VCaP (cell line): Measurements from ENCODE around the gene USP37.

Experiments
- H3K27ac ChIP-seq: fragments of 450-650 bp; 2 replicates; pipeline ENCODE4 v1.5.1; 2017
- TF ChIP-seq, protein P1 (sequence below): fragments of 450-650 bp; conservative IDR thresholded peaks from 2 replicates; pipeline ENCODE4 v1.5.1; 2017; ENCODE audit warnings: mild to moderate bottlenecking, moderate library complexity

Gene USP37

DNA sequence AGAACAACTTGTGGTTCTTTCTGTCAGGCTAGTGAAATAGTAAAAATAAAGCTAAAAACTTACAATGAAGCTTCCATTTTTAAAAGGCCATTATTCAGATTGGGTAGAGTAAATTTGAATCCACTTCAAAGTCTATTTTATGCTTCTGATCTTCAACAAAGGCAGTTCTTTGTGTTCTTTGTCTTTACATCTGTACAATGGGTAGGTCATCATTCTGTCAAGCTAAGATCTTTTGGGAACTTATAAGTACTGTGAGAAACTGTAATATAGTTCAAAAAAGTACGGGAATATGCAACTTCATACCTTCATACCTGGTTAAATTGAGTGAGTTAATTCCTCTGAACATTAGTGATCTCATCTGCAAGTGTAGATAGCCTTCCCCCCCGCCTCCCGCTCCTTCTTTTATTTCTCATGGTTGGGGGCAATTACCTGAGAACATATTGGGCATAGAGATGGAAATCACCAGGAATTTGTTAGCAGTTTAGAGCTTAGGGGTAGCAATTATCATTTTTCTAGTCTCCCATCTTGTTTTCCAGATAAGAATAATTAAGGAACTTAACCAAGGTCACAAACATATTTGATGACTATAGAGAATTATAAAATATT, 10.2 kb upstream of the USP37 start:
- TF ChIP-seq, protein P1, sequence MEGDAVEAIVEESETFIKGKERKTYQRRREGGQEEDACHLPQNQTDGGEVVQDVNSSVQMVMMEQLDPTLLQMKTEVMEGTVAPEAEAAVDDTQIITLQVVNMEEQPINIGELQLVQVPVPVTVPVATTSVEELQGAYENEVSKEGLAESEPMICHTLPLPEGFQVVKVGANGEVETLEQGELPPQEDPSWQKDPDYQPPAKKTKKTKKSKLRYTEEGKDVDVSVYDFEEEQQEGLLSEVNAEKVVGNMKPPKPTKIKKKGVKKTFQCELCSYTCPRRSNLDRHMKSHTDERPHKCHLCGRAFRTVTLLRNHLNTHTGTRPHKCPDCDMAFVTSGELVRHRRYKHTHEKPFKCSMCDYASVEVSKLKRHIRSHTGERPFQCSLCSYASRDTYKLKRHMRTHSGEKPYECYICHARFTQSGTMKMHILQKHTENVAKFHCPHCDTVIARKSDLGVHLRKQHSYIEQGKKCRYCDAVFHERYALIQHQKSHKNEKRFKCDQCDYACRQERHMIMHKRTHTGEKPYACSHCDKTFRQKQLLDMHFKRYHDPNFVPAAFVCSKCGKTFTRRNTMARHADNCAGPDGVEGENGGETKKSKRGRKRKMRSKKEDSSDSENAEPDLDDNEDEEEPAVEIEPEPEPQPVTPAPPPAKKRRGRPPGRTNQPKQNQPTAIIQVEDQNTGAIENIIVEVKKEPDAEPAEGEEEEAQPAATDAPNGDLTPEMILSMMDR = no peak
- H3K27ac ChIP-seq = no peak overlapping the region

DNA sequence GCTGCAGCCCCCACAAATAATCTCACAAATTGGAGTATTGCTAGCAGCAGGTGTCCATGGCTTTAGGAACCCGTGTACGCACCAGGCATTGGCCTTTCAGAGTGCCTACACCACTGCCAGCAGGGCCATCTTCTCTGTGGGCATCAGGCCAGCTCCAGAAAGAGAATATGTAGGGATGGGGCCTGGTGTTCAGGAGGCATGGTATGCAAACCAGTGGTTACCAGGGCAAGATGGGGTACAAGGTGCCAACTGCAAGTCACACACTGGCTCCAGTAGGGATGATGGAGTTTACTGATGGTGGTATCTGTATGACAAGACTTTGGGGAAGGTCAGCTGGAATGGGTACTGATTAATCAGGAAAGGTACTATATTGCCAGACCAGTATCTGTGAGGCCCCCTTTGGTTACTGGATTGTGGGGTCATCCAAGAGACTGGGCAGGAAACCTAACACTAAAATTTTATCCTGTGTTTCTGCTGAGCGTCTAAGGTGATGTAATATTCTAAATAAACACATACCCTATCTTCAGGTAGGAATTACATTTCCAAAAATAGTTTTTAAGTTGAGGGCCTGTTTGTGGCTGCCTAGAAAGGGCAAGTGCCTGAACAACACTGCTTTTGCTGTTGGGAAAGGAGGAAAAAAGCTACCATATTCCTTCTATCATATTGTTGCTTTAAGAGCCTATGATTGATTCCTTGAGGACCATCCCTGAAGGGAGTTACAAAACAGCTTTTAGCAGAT, 9.5 kb upstream of the USP37 start:
- no peak overlapping the region for H3K27ac ChIP-seq
- TF ChIP-seq, protein P1 = no peak

DNA sequence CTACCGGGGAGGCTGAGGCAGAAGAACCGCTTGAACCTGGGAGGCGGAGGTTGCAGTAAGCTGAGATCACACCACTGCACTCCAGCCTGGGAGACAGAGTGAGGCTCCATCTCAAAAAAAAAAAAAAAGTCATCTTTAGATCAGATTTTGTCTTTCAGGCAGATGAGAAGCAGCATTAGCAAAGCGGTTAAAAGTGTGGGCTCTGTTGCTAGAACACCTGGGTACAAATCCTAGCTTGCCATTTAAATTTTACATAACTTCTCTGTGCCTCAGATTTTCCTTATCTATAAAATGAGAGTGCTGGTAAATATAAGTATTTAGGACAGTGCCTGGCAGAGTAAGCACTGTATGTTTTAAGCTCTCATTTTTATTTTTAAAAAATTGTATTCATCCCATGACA, 8.7 kb upstream of the USP37 start:
- H3K27ac ChIP-seq = no peak overlapping the region
- TF ChIP-seq, protein P1 = no peak

GRCh38 chr2:218570850-218571249, 2.7 kb upstream of the USP37 start:
- H3K27ac ChIP-seq = peak overlapping the region; percentile 86
- TF ChIP-seq, protein P1 = no peak

DNA sequence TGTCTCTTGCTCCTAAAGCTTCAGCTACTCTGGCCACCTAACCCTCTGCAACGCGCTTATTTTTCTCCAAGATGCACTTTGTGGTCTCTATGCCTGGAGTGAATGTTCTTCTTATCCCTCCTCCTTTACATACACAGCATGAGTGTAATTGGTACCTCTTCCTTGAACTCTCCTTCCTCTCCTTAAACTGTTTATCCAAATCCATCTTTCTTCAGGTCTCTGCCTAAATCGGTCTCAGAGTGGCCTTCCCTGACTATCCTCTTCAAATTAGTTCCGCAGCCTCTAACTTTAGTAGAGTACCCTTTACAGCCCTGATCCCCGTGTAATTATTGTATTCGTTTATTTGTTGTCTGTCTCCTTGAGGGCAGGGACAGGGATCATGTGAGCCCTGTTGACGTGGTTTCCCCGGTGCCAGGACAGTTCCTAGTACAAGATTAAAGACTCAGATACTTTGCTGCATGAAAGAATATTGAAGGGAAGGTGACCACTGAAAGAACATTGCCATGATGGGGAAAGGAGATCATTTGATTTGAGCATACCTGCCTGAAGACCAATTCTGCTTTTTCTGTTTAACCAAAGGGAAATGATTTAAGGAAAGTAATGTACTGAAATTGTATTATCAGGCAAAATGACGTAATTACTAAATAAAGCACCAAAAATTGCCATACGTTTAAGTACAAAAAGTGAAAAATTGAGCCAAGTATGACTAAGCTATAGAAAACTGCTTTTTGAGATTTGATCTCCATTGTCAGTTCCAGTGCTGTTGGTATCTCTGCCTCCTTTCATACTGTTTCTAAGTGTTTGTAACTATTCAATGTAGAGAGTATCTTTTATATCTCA, 1.7 kb upstream of the USP37 start:
- H3K27ac ChIP-seq = peak overlapping the region; percentile 86
- TF ChIP-seq, protein P1 = no peak

- H3K27ac ChIP-seq = peak overlapping the region; percentile 86
These were observed 884 bp upstream of the USP37 start for GRCh38 chr2:218569038-218569431.

More at GRCh38 chr2:218569038-218569431, 884 bp upstream of the USP37 start:
- TF ChIP-seq, protein P1 = no peak
